Loucy (cell line): ENCODE results near the gene OCSTAMP.

Experiments
- EZH2phosphoT487 ChIP-seq: fragments of 200-600 bp; IDR thresholded peaks from 2 replicates; pipeline ENCODE4 v1.6.1; 2018; ENCODE audit warnings: antibody characterized with exemption, mild to moderate bottlenecking, moderate library complexity, borderline replicate concordance
- TF ChIP-seq, protein P1 (sequence below): fragments of 200-600 bp; sonication (generic); conservative IDR thresholded peaks from 2 replicates; pipeline ENCODE4 v1.5.1; 2014; ENCODE audit warnings: mild to moderate bottlenecking, antibody characterized with exemption, low read length

- TF ChIP-seq, protein P1, sequence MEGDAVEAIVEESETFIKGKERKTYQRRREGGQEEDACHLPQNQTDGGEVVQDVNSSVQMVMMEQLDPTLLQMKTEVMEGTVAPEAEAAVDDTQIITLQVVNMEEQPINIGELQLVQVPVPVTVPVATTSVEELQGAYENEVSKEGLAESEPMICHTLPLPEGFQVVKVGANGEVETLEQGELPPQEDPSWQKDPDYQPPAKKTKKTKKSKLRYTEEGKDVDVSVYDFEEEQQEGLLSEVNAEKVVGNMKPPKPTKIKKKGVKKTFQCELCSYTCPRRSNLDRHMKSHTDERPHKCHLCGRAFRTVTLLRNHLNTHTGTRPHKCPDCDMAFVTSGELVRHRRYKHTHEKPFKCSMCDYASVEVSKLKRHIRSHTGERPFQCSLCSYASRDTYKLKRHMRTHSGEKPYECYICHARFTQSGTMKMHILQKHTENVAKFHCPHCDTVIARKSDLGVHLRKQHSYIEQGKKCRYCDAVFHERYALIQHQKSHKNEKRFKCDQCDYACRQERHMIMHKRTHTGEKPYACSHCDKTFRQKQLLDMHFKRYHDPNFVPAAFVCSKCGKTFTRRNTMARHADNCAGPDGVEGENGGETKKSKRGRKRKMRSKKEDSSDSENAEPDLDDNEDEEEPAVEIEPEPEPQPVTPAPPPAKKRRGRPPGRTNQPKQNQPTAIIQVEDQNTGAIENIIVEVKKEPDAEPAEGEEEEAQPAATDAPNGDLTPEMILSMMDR, result no peak
- no peak for TF ChIP-seq EZH2phosphoT487
These were observed 37.5 kb upstream of the OCSTAMP start for GRCh38 chr20:46587986-46588385.
